Caki2 (cell line): Measurements from ENCODE around the gene CCDC28B. TPM values are rescaled to one million over a fixed set of nuclear protein-coding genes. Genes with fewer than 3 reads are reported as not detected.

Experiments
- DNase-seq: peaks from one replicate; pipeline ENCODE4 v3.0.0-alpha.2; 2015; ENCODE audit warnings: low read depth
- in situ Hi-C: cut with HindIII; loops from 2 replicates; pipeline ENCODE4 v1.10.0; 2016; ENCODE audit warnings: low sequenced_read_pairs, low pct_unique_long_range_greater_than_20kb, mixed read lengths
- total RNA-seq: library from RNA; depleted of rRNA; stranded (reverse); fragments of >200 nt; shearing (Covaris generic); gene quantifications from 2 replicates; pipeline ENCODE4 v1.2.3, GENCODE V29; 2014; ENCODE audit warnings: low replicate concordance

CCDC28B gene
- total RNA-seq, 1 experiment from 2014 or later = 16.4 TPM

GRCh38 chr1:32187850-32188249 lies 12.5 kb upstream of the CCDC28B start:
- in situ Hi-C loops = no loop called here
- DNase-seq = no peak

- in situ Hi-C loops = no loop called here
- DNase-seq = no peak
Observed at GRCh38 chr1:32192220-32192948, 8.0 kb upstream of the CCDC28B start.

GRCh38 chr1:32194984-32195383 lies 5.4 kb upstream of the CCDC28B start:
- DNase-seq = no peak
- in situ Hi-C loops = no loop called here

GRCh38 chr1:32195531-32195930 lies 4.9 kb upstream of the CCDC28B start:
- DNase-seq = no peak
- in situ Hi-C loops = no loop called here

- DNase-seq = no peak
- in situ Hi-C loops = no loop called here
Observed at GRCh38 chr1:32195972-32196823, 4.2 kb upstream of the CCDC28B start.

GRCh38 chr1:32197074-32197473 lies 3.3 kb upstream of the CCDC28B start:
- DNase-seq = no peak
- in situ Hi-C loops = no loop called here

- DNase-seq = no peak
- in situ Hi-C loops = no loop called here
Observed at GRCh38 chr1:32197837-32198236, 2.6 kb upstream of the CCDC28B start.

GRCh38 chr1:32198237-32199042 lies 2.0 kb upstream of the CCDC28B start:
- in situ Hi-C loops = no loop called here
- DNase-seq = no peak

- no peak for DNase-seq
- in situ Hi-C loops = no loop called here
Observed at GRCh38 chr1:32199043-32199716, 1.2 kb upstream of the CCDC28B start.

GRCh38 chr1:32199717-32200072 lies 700 bp upstream of the CCDC28B start:
- in situ Hi-C loops = no loop called here
- no peak for DNase-seq

GRCh38 chr1:32201011-32201855 lies 838 bp downstream of the CCDC28B start:
- in situ Hi-C loops = no loop called here

GRCh38 chr1:32204943-32205361 lies 4.6 kb downstream of the CCDC28B start:
- in situ Hi-C loops = no loop called here
- no peak for DNase-seq

More at GRCh38 chr1:32201011-32201855, 838 bp downstream of the CCDC28B start:
- no peak for DNase-seq

- DNase-seq = peak; percentile 76
- in situ Hi-C loops = no loop called here
Observed at GRCh38 chr1:32205401-32206370, 5.3 kb downstream of the CCDC28B start, which contains the start of gene IQCC. IQCC (plus strand) TSS chr1:32205671; CDS start chr1:32205682, 11 bp downstream.

- no peak for DNase-seq
- in situ Hi-C loops = no loop called here
Observed at GRCh38 chr1:32208469-32208868, 8.1 kb downstream of the CCDC28B start.

- in situ Hi-C loops = no loop called here
- peak; percentile 93 for DNase-seq
Observed at GRCh38 chr1:32208891-32209328, 8.5 kb downstream of the CCDC28B start, which contains the start of gene DCDC2B. DCDC2B (plus strand) TSS chr1:32209089; CDS start chr1:32209094, 5 bp downstream.
